Lower lobe of right lung (tissue), 2 donors: ENCODE results near the gene DMAC2. TPM values are rescaled to one million over a fixed set of nuclear protein-coding genes. Genes with fewer than 3 reads are reported as not detected.
A peak's percentile ranks its signal among the peaks of the same experiment; 100 is the strongest.

ENCODE experiments used
- ATAC-seq, 2 donors: fragments of 200-7000 bp; cut with Tn5 transposase; one replicate each; pipeline ENCODE4 v1.9.1; 2020 to 2022; ENCODE audit warnings: mild to moderate bottlenecking in 2 of 2, moderate library complexity in 2 of 2
- DNase-seq: peaks from one replicate; pipeline ENCODE4 v3.0.0-alpha.2; 2020
- H3K27ac ChIP-seq: fragments of 200-600 bp; one replicate; pipeline ENCODE4 v1.8.0; 2022
- H3K27me3 ChIP-seq: fragments of 200-600 bp; one replicate; pipeline ENCODE4 v1.8.0; 2022; ENCODE audit warnings: low read depth
- H3K36me3 ChIP-seq: fragments of 200-600 bp; one replicate; pipeline ENCODE4 v1.8.0; 2022; ENCODE audit warnings: mild to moderate bottlenecking
- H3K4me1 ChIP-seq: fragments of 200-600 bp; one replicate; pipeline ENCODE4 v1.8.0; 2022
- H3K4me3 ChIP-seq: fragments of 200-600 bp; one replicate; pipeline ENCODE4 v1.8.0; 2022; ENCODE audit warnings: mild to moderate bottlenecking
- H3K9me3 ChIP-seq: fragments of 200-600 bp; one replicate; pipeline ENCODE4 v1.8.0; 2022
- CTCF ChIP-seq: fragments of 200-600 bp; IDR thresholded peaks from one replicate; pipeline ENCODE4 v1.8.0; 2022; ENCODE audit warnings: antibody characterized with exemption, mild to moderate bottlenecking
- intact Hi-C: fragments of 100-400 bp; cut with DNase I; formaldehyde crosslinking; loops from one replicate; pipeline ENCODE4 v1.11.0; 2022
- total RNA-seq: library from RNA; stranded (reverse); fragmentation: NEBNext Ultra II Directional; extraction: Animal tissue kit (Norgen Biotek cat#: 25700); gene quantifications from one replicate; pipeline ENCODE4 v1.2.1, GENCODE V29; 2021
- donor health status: DM: no; HTN: yes; CAD: no; lungs with severe emphysema.

DMAC2 gene
- total RNA-seq, 1 donor from 2014 or later, result 57.7 TPM

- H3K27ac ChIP-seq, result no peak overlapping the region
- DNase-seq, result no peak
- ATAC-seq, result no peak
- TF ChIP-seq CTCF, result no peak
- H3K4me3 ChIP-seq, result no peak overlapping the region
- peaks cover 10% of the 10 kb centered on the region for H3K4me1 ChIP-seq
- peaks cover 56% of the 10 kb centered on the region for H3K36me3 ChIP-seq
- H3K27me3 ChIP-seq, result no peaks in the 10 kb centered on the region
- intact Hi-C loops, result no loop called here
- no peaks in the 10 kb centered on the region for H3K9me3 ChIP-seq
Observed at GRCh38 chr19:41433171-41433570, 6.5 kb downstream of the DMAC2 start.

DNA sequence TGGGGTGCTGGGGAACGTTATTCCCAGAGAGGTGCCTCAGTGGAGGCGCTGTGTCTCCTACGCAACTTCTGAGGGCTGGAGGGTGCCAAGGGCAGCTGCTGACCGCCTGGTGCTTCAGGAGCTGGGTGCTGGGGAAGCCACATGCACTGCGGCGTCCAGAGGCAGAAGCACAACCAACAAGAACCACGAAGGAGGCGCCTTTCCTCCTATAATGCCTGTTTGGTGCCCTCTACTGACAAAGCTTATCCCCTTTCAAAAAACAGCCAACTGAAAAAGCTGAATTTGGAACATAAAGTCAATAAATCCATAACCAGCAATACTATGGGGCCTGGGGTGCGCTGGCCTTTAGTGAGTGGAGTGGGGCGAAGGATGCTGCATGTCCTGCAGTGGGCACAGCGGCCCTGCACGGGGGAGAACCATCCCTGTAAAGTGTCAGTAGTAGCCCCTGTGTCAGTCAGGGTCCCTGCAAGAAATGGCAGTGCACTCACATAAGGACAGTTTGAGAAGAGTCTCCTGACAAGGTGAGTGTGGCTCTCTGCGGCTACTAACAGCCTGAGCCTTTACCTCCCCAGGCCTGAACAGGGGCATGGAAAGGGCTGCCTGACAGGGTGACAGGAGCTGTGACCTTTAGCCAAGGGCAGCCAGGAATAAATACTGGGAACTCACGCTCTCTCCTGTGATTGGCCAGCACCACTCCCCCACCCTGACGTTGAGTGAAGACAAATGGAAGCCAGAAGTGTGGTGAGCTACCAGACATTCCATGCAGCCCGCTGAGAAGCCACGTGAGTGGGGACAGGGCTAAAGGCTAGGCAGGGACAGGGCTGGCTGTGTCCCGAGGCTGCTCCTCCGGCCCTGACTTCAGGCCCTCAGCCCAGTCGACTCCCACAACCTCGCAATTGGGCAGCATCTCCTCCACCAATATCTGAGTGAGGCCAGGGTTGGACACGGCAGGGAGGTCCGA is 8.0 kb downstream of the DMAC2 start:
- intact Hi-C loops, result no loop called here
- Histone ChIP-seq H3K4me1 (peaks cover 16% of the 10 kb centered on the region), H3K36me3 (peaks cover 41% of the 10 kb centered on the region), H3K9me3 (no peaks in the 10 kb centered on the region), H3K27me3 (no peaks in the 10 kb centered on the region), H3K27ac (no peak overlapping the region), H3K4me3 (no peak overlapping the region)
- peak; percentile 41 for TF ChIP-seq CTCF
- peak; percentile 57 for DNase-seq
- ATAC-seq, result no peak

- H3K4me3 ChIP-seq, result no peak overlapping the region
- peaks cover 24% of the 10 kb centered on the region for H3K4me1 ChIP-seq
- peaks cover 39% of the 10 kb centered on the region for H3K36me3 ChIP-seq
- DNase-seq (no peak), ATAC-seq (no peak)
- intact Hi-C loops, result no loop called here
- no peak for TF ChIP-seq CTCF
- H3K27ac ChIP-seq, result no peak overlapping the region
- H3K9me3 ChIP-seq, result no peaks in the 10 kb centered on the region
- H3K27me3 ChIP-seq, result no peaks in the 10 kb centered on the region
Observed at GRCh38 chr19:41430922-41431321, 8.8 kb downstream of the DMAC2 start.

GRCh38 chr19:41428481-41428859 is 11.2 kb downstream of the DMAC2 start:
- Histone ChIP-seq H3K36me3 (peaks cover 54% of the 10 kb centered on the region), H3K4me1 (peaks cover 49% of the 10 kb centered on the region), H3K9me3 (no peaks in the 10 kb centered on the region), H3K4me3 (peak overlapping the region; percentile 70), H3K27ac (peak overlapping the region; percentile 88), H3K27me3 (no peaks in the 10 kb centered on the region)
- DNase-seq, result no peak
- TF ChIP-seq CTCF, result no peak
- intact Hi-C loops, result no loop called here
- no peak for ATAC-seq

- DNase-seq, result peak; percentile 71
- H3K36me3 ChIP-seq, result peaks cover 54% of the 10 kb centered on the region
Observed at GRCh38 chr19:41427647-41428480, 11.8 kb downstream of the DMAC2 start.

More at GRCh38 chr19:41427647-41428480, 11.8 kb downstream of the DMAC2 start:
- H3K9me3 ChIP-seq, result no peaks in the 10 kb centered on the region
- intact Hi-C loops, result no loop called here
- H3K27me3 ChIP-seq, result no peaks in the 10 kb centered on the region
- no peak for TF ChIP-seq CTCF
- ATAC-seq, result peak; percentile 54 to 55
- H3K4me3 ChIP-seq, result peak overlapping the region; percentile 70
- H3K27ac ChIP-seq, result peak overlapping the region; percentile 88
- H3K4me1 ChIP-seq, result peaks cover 49% of the 10 kb centered on the region
